Activated CD4-positive, alpha-beta T cell treated with anti-CD3 and anti-CD28 coated beads for 24 hours (primary cell): Measurements from ENCODE around the gene TNS4.

Source experiments
- DNase-seq, 2 donors: peaks; one replicate each; pipeline ENCODE4 v3.0.0-alpha.2; 2020; ENCODE audit warnings: low read depth in 2 of 2

The TNS4 gene

DNA sequence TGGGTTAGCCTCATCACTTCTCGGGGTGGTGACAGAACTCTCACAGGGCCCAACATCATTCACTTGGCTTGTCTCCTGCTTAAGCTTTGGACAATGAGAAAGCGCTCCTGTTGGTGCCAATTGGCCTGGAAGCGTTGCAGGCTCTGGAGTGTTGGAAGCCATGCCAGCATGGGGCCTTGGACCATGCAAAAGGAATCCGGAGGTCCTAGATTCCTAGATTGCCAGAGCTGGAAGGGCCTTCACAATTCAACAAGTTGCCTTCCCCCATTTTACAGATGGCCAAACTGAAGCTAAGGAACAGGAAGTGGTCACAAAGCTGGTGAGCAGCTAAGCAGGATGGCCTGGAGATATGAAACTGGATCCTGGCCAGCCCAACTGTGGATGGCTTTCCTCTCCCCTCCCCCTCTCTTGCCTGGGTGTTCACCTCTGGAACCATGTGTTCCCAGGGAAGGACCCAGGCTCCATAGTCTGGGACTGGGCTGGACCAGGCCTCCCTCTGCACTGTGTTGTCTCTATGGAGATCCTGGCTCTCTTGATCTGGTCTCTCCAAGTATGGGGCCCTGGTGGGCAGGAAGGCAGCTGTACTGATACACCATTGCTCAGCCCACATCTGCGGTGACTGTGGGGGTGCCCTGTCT lies 64.2 kb downstream of the TNS4 start:
- DNase-seq, result no peak

GRCh38 chr17:40436636-40437035 lies 64.8 kb downstream of the TNS4 start:
- DNase-seq, result no peak

DNA sequence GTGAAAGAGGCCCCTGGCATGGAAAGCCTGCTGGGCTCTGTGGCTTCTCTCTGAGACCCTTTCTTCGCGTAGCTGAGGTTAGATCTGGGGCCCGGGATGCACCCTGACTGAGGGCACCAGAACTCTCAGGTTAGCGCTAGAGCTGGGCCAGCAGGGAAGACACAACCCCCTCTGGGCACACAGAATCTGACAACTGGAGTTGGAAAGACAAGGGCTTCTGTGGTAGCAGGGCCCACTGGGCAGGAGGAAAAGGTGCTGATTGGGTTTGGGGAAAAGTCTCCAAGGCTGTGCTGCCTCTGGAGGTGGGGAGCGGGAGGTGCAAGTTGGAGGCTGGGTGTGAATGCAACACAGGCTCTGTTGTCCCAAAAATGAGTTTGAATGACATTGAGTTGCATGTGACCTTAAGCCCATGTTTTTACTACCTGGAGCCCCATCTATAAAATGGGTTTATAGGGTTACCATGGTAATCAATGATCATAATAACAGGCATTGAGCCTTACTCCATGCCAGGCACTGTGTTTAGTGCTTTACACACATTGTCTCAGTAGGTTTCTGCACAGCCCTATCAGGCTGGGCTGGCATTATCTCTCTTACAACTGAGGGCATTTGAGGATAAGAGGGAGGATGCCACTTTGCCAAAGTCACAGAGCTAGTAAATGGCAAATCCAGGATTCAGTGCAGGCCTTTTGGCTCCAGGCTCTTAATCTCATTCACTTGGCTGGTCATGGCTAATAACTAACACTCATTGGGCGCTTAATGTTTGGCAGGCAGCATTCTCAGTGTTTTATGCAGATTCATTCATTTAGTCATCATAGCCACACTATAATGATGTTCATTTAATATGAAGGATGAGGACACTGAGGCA lies 67.6 kb downstream of the TNS4 start:
- DNase-seq, result no peak

GRCh38 chr17:40432864-40433528 lies 68.4 kb downstream of the TNS4 start:
- no peak for DNase-seq

DNA sequence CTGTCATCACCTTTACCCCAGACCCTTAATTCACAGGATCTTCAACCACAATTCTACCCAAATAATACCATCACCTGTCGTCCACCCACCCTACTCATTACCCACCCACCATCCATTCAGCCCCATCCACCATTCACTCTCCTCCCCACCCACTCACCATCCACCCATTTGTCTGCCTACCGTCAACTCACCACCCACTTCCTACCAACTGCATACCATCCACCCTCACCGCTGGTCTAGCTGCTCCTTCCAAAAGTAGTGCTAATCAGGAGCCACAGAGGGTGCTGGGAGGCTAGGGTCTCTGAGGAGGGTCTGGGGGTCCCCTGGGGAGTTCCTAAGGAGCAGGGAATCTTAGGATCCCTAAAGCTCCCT lies 70.2 kb downstream of the TNS4 start:
- no peak for DNase-seq

DNA sequence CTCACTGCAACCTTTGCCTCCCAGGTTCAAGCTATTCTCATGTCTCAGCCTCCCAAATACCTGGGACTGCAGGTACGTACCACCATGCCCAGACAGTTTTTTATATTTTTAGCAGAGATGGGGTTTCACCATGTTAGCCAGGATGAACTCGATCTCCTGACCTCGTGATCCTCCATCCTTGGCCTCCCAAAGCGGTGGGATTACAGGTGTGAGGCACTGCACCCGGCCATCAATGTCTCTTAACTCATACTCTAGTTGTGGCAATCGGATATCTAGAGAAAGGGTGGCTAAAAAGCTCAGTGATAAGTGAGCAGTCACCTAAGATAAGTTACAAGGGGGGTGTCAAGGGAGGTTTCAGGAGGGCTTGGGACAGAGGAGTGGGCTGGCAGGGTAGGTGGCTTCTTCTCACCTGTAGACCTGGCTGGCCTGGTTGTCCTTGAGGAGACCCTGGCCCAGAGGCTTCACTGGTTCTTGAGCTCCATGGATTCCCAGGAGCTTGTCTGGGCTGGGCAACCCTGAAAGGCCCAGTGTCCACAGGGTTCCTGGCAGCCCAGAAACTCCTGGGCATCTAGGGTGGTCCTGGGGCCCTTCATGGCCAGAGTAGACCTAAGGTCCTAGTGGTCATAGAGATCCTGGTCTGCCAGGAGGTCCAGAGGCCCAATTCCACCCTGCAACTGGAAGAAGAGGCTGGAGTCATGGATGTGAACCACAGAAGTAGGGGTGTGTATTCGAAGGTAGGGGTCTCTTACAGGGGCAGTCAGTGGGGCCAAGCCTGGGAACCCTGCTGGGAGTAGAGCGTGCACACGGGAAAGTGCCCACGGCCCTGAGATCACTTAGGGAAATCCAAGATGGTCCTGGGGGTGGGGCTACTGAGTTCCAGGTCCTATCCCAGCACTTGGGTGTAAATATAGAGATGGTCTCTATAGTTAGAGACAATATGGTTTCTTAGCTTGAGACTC lies 70.9 kb downstream of the TNS4 start:
- no peak for DNase-seq

DNA sequence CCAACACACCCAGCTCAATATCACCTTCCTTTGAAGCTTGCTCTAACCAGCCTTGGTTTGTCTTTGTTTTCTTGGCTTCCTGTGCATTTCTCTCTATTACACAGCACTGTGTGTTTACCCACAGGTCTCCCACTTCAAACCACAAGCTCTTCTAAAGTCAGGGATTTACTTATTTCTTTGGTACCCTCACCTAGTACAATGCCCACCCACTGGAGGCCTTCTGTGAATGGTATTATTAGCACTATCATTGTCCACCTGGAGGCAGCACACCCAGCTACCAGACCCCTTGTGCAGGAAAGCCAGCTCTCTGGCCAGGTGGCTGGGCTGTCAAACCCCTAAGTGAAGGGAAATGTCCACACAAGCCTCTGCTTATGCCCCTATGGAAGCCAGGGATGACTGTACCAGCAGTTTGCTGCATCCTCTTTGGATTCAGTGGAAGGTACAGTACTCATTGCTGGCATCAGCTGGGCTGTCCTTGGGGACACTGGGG lies 74.4 kb downstream of the TNS4 start:
- DNase-seq, result no peak
